CD4-positive, alpha-beta T cell treated with Interferon alpha-2 for 1 hour (primary cell): ENCODE data around the gene LY6G5C.

Experiments used
- DNase-seq, 2 donors: peaks; one replicate each; pipeline ENCODE4 v3.0.0-alpha.2; 2020 to 2022

LY6G5C gene

GRCh38 chr6:31639449-31639861 lies 41.4 kb downstream of the LY6G5C start:
- DNase-seq = no peak

- no peak for DNase-seq
Measured at GRCh38 chr6:31639043-31639442, 41.8 kb downstream of the LY6G5C start.

GRCh38 chr6:31636698-31637596 lies 43.9 kb downstream of the LY6G5C start:
- DNase-seq = no peak

GRCh38 chr6:31634969-31635575 lies 45.8 kb downstream of the LY6G5C start:
- no peak for DNase-seq

- no peak for DNase-seq
Measured at GRCh38 chr6:31634131-31634530, 46.7 kb downstream of the LY6G5C start.

GRCh38 chr6:31633447-31633846 lies 47.4 kb downstream of the LY6G5C start:
- no peak for DNase-seq

GRCh38 chr6:31632279-31632946 lies 48.5 kb downstream of the LY6G5C start:
- no peak for DNase-seq

- no peak for DNase-seq
Measured at GRCh38 chr6:31631681-31632278, 49.1 kb downstream of the LY6G5C start.

- no peak for DNase-seq
Measured at GRCh38 chr6:31631209-31631608, 49.7 kb downstream of the LY6G5C start.

GRCh38 chr6:31630177-31630934 lies 50.5 kb downstream of the LY6G5C start:
- no peak for DNase-seq

- DNase-seq = no peak
Measured at GRCh38 chr6:31629014-31629413, 51.9 kb downstream of the LY6G5C start.

- DNase-seq = no peak
Measured at GRCh38 chr6:31627690-31628287, 53.1 kb downstream of the LY6G5C start.

- no peak for DNase-seq
Measured at GRCh38 chr6:31626952-31627351, 53.9 kb downstream of the LY6G5C start.
